ENCODE results near the gene LMTK2.
"Not testable (repeated sequence)": the region's sequence is repeated elsewhere in the genome, so short reads cannot be mapped to it uniquely, and the experiment has no call there.

The LMTK2 gene

DNA sequence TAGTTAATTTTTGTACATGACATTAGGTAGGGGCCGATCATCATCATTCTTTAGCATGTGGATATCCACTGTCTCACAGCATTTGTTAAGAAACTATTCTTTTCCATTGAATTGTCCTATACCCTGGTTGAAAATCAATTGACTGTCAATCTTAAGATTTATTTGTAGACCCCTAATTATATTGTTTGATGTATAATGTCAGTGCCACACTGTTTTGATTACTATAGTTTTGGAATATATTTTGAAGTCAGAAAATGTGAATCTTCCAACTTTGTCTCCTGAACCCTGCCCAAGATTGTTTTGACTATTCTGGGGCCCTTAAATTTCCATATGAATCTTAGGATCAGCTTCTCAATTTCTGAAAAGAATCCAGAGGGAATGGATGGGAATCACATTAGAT is 6.6 kb upstream of the LMTK2 start:
- no peak overlapping the region for H3K4me3 ChIP-seq (ENCODE audit: low read depth, low read length)
- DNase-seq (ENCODE audit: low read depth) = no peak

DNA sequence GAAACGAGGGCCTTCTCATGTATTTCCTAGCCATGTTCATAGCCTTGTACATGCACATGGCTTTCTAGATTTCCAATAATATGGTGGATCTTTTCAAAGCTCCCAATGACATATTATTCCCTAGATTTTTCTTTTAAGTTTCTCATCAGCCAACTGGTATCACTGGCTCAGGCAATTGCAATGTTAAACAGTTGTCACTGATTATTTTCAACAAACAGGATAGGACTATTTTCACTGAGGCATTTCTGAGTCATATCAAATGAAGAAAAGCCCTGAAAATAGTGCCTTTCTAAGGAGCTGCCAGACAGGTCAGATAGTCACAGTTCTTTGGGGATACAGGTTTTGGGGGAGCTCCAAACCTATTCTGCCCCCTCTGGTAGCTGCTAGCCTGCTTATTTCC is 4.5 kb upstream of the LMTK2 start:
- no peak for DNase-seq (ENCODE audit: low read depth)
- H3K4me3 ChIP-seq (ENCODE audit: low read depth, low read length) = no peak overlapping the region

DNA sequence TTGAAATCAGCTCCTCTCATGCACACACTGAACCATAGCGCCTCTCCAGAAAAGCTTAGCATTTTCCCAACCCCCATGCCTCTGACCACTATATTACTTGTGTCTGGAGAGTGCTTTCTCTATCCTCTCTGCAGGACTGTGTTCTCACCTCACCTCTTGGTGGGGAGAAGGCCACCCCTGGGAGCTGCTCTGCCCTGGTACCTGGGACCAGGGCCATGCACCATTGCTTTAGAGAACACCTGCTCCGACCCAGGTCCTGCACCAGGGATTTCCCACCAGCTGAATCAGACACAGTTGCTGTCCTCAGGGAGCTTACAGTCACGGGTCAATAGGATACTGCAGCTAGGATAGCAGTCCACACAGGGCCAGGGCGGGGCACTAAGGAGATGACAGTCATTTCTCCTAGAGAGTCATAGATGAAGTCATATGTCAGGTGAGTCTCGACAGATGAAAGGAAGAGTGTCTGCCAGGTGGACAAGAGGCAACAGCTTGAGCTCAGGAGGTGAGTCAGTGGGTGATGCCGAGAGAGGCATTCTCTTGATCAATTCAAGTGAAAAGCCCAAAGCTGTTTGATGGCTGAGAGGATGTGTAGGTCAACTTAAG is 619 bp upstream of the LMTK2 start:
- H3K4me3 ChIP-seq (ENCODE audit: low read depth, low read length) = no peak overlapping the region
- DNase-seq (ENCODE audit: low read depth) = no peak

DNA sequence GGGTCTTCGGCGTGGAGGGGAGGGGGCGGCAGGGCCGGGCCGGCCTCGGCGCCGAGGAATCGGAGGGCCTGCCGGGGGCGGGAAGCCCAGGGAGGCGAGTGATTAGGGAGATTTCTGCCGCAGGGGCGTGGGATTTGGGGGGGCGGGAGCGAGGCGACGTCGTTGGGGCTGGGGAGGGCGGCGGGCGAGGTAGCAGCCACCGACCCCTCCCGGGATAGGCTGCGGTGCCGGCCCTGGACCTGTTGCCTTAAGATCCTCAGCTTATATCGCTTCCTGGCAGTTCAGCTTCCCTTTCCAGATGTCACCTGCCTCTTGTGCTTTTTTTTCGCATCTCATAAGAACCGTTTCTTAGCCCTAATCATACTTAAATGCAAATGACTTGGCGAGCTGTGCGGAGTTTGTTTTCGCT is 655 bp downstream of the LMTK2 start:
- no peak for DNase-seq (ENCODE audit: low read depth)
- H3K4me3 ChIP-seq (ENCODE audit: low read depth, low read length) = peak overlapping the region; percentile 88

DNA sequence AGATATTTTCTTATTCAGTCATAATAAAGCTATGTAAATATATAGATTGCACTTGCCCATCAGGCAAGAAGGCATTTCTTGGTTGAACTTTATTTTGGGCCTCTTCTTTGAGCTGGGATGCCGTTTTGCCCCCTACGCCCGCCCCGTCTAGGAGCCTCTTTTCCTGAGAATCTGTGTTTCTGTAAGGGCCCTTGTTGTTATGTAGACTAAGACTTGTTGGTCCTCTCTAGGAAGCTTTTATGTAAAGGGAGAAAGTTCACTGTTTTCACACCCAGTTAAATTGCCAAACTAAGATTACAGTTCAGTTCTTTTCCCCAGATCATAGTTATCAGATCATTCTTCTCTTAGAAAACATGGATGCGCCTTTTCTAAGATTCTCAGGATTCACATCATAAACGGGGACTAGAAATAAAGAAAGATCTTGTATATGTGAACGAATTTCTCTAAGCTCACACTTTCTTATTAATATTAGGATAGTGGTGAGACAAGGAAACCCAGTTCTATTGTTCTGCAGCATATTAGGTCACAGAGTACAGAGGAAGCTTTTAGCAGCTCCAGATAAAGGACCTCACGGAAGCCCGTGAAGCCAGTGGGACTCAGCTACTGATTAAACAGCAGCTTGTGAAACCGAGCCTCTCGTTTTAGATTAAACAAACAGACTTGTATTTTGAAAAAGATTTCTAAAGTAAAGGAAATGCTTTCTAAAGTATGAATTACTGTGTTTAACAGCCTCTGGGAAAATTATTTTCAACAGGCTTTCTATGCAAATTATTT is 3.8 kb downstream of the LMTK2 start:
- DNase-seq (ENCODE audit: low read depth) = no peak
- H3K4me3 ChIP-seq (ENCODE audit: low read depth, low read length) = no peak overlapping the region

DNA sequence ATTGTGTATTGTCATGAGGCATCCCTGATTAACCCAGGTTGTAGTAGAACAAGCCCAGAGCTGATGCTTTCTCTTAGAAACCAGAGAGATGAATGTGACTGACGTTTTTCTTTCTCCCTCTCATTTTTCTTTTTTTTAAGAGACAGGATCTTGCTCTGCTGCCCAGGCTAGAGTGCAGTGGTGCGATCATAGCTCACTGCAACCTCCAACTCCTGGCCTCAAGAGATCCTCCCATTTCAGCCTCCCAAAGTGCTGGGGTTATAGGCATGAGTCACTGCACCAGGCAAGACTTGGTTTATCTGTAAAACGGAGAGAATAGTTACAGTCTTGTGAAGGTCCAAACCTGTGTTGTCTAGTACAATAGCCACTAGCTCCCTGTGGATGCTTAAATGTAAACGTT is 5.4 kb downstream of the LMTK2 start:
- no peak for DNase-seq (ENCODE audit: low read depth)

DNA sequence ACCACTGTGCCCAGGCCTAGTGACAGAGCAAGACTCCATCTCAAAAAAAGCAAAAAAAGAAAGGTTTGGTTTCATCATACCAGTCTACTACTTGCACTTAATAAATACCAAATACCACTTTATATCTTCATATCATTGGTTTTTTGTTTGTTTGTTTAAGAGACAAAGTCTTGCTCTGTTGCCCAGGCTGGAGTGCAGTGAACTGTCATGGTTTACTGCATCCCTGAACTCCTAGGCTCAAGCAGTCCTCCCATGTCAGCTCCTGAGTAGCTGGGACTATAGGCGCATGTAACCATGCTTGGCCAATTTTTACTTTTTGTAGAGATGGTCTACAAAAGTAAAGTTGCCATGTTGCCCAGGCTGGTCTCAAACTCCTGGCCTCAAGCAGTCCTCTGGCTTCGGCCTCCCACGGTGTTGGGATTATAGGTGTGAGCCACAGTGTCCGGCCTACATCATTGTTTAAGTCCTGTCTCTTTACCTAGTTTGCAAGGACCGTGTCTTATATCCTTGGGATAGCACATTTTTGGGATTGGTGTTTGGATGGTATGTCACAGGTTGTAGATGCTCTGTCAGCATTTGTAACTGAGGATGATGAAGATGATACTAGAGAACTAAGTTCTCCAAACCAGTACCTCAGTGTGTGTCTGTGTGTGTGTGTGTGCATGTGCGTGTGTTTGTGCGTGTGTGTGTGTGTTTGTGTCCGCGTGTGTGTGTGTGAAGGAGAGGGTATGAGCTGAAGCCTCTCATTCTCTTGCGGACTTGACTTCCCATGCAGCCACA is 9.3 kb downstream of the LMTK2 start:
- DNase-seq (ENCODE audit: low read depth) = no peak
- no peak overlapping the region for H3K4me3 ChIP-seq (ENCODE audit: low read depth, low read length)

More for the DNA sequence above, 5.4 kb downstream of the LMTK2 start:
- H3K4me3 ChIP-seq (ENCODE audit: low read depth, low read length) = no peak overlapping the region

DNA sequence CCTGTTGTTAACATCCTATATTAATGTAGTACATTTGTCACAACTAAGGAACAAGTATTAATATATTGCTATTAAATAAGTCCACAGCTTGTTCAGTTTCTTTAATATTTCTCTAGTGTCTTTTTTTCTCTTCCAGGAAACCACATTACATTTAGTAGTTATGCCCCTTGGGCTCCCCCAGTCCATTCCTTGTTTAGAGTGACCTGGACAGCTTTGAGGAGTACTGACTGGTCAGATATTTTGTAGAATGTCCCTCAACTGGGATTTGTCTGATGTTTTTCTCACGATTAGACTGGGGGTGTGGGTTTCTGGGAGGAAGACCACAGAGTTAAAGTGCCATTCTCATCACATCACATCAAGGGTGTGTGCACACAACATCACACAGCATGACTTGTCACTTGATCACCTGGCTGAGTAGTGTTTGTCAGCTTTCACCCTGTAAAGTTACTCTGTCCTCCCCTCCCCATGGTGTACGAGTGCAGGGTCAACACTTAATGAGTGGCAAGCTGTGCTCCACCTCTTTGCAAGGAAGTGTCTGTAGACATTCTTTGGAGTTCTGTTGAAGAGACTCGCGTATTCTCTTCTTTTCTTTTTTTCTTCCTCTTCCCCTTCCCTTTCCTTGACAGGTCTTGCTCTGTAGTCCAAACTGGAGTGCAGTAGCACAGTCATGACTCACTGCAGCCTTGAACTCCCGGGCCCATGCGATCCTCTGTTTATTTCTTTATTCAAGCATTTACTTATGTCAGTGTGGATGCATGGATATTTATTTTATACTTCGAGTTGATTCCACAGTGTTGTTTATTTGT is 10.2 kb downstream of the LMTK2 start:
- no peak for DNase-seq (ENCODE audit: low read depth)
- H3K4me3 ChIP-seq (ENCODE audit: low read depth, low read length) = no peak overlapping the region

DNA sequence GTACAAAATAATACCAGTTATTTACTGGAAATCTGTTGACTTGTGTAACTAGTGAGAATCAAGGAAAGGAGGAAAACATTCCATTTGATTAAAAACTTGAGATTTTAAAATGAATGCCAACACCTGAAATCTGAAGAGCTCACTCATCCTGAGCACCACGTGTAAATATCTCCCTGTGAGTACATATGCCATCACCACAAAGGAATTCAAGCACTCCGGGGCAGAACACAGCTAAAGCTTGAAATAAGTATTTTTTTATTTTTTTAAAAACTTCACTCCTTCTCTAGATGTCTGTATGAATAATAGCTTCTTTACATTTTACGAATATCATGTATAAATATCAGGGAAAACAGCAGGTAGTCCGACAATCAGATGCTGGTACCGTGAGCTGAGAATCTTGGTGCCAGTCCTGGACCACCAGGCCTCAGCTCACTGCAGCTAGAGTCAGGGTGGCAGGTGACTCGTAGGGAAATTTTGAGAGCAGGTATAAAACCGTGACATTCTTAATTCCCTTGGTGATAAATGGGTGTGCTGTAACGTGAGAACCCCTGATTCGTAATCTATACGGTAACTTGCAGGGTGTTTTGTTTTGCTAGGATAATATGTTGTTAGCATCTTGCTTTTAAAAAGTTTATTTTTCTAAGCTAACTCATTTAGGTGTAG is 12.7 kb downstream of the LMTK2 start:
- no peak for DNase-seq (ENCODE audit: low read depth)
- no peak overlapping the region for H3K4me3 ChIP-seq (ENCODE audit: low read depth, low read length)

DNA sequence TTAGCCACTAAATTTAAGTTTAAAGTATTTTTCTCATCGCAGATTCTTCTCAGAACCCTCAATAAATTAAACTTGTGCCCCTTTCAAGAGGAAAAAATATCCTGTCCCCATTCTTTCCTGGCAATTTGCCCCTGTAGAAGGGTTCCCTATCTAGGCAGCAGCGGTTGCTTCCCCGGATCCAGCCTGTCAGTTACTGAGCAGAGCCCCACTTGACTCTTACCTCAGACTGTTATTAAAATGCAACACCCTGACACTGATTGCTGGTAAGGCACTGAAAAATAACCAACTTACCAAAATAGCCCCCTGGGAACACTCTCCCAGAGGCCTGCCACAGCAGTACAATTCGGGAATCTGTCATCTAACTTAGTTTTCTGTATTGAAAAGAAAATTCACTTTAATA is 13.9 kb downstream of the LMTK2 start:
- DNase-seq (ENCODE audit: low read depth) = no peak
- no peak overlapping the region for H3K4me3 ChIP-seq (ENCODE audit: low read depth, low read length)

DNA sequence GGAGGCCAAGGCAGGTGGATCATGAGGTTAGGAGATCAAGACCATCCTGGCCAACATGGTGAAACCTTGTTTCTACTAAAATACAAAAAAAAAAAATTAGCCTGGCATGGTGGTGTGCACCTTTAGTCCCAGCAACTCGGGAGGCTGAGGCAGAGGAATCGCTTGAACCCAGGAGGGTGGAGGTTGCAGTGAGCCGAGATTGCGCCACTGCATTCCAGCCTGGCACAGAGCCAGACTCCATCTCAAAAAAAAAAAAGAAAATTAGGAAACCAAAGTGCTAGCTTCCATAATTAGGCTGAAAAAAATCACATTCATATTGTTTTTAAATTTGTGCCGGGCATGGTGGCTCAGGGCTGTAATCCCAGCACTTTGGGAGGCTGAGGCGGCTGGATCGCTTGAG is 14.7 kb downstream of the LMTK2 start:
- not testable (repeated sequence) for DNase-seq (ENCODE audit: low read depth); H3K4me3 ChIP-seq (ENCODE audit: low read depth, low read length)

DNA sequence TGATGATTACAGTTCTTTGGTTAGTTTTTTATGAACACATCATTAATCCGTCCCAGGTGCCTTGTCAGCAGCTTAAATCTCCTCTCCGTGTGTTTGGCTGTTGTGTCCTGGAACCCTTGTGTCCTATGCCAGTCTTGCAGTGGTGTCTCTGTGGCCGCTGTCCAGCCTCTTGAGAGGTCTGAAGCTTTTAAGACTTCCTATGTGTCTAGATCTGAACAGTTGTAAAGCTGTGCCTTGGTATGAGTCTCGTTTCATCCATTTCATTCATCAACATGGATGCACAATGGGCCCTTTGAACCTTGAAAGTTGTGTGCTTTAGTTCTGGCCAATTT is 16.7 kb downstream of the LMTK2 start:
- no peak for DNase-seq (ENCODE audit: low read depth)
- H3K4me3 ChIP-seq (ENCODE audit: low read depth, low read length) = no peak overlapping the region

DNA sequence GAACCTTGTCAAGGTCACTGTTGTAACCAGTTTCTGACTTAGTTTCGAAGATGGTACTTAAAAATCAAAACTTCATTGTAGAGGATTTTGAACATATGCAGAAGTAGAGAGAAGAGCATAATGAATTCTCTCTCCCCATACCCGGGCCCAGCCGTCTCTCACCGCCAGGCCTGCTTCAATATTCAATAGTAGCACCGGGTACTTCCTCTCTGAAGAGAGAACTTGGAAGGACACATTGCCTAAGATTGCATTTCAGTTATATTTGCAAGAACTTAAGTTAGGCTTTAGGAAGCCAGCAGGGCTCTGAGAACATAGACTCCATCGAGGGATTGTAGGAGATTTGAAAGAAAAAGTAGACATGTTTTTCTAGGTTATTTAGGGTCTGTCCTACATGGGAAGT is 19.1 kb downstream of the LMTK2 start:
- no peak for DNase-seq (ENCODE audit: low read depth)
- no peak overlapping the region for H3K4me3 ChIP-seq (ENCODE audit: low read depth, low read length)

DNA sequence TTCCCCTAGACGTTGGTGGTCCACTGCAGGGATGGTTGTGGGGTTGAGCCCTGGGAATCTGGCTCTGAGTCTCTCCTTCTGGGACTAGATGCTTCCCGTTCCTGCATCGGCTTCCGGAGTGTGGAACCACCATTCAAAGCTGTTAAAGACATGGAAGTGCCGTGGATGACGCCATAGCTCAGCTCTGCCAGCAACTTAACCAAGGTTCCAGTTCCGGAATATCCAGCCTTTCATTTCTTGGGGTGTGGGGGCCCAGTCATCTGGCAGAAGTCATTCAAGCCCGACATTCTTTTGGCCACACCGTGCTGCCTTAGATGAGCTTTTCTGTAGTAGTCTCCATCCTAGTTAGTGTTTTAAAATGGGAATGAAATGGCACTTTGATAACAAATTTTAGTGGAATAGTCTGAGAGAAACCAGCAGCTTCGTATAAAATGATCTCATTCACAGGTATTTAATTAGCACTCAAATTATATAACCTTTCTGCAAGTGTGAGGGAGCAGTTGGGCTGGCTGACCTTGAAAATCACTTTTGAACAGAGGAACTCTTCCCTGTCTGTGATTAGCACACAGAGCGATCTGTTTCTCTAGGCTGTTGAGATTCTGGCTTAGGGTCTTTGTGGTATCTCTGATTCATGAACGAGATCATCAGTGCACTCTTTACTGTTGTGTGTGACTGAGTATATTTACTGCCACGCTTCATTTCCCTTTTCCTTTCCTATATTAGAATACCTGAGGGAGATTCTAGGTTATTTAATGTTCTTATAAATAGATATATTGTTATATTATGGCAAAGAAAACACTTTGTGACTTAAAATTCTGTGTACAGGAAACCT is 19.9 kb downstream of the LMTK2 start:
- H3K4me3 ChIP-seq (ENCODE audit: low read depth, low read length) = no peak overlapping the region
- no peak for DNase-seq (ENCODE audit: low read depth)

DNA sequence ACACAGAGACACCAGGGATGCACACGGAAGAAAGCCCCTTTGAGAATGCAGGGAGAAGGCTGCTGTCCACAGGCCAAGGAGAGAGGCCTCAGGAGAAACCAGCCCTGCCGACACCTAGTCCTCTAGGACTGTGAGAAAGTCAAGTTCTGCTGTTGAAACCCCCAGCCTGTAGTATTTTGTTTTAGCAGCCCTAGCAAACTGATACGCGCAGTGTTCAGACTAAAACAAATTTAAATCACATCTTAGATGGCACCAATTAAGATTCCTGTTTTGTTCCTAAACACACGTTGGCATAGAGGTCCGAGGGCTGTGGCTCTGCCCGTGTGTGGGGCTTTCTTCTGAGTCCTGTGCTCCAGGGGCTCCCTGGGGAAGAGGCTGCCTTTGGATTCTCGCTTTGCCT is 21.7 kb downstream of the LMTK2 start:
- no peak overlapping the region for H3K4me3 ChIP-seq (ENCODE audit: low read depth, low read length)
- DNase-seq (ENCODE audit: low read depth) = no peak

DNA sequence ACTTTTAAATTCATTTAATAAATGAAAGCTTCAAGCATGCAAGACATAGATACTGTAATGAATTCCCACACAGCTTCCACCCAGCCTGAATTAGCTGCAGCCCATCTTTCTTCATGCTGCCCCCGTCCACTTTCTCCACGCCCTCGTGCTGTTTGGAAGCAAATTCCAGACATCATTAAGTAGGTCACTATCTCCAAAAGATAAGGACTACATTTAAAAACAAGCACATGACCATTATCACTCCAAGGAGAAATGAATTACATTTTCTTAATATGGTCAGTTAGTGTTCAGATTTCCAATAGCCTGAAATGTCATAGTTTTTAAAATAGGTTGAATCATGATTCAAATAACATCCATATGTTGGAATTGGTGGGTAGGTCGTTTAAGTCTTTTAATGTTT is 24.3 kb downstream of the LMTK2 start:
- no peak for DNase-seq (ENCODE audit: low read depth)
- no peak overlapping the region for H3K4me3 ChIP-seq (ENCODE audit: low read depth, low read length)

DNA sequence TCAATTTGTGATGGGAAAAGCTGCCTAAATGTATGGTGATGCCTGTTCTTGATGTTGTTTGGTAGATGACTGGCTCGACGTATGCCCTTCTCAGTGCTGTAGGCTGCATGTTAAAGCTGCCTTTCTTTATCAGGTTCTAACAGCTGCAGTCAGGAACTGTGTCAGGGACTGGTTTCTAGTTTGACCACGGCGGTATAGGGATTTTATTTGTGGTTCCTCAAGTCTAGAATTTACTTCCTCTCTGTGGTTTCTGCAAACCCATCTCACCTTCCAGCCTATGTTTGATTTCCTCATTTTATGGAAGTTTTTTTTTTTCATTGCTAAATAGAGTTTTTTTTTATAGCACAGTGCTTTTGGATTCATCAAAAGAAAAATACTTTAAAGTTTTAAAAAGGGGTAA is 26.5 kb downstream of the LMTK2 start:
- DNase-seq (ENCODE audit: low read depth) = no peak
- no peak overlapping the region for H3K4me3 ChIP-seq (ENCODE audit: low read depth, low read length)

DNA sequence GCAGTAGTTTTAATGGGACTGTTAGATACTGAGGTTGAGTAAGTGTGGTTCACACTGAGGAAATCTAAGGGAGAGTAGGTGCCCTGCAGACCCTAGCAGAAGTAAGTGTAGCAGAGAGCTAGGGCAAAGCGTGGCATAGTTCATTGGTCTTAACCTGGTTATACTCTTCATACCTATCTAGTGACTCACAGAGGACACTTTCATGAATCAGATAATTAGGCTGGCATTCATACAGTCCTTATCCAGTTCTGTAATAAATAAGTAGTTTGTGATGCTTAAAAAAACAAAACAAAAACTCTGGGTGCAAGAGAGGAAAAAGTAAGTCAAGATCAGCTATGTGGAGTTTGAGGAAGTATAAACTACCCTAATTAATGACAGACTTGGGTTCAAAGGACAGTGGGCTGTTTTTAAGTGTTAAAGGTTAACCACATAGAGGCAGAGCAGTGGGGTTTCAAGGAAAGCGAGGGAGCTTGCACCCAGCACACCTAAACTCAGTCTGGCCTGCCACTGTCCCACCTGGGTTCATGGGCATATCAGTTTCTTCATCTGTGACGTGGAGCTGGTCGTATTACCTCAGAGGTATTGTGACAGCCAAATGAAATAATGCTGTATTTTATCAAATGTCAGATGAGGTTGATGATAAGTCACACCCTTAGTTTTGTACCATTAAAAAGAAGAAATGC is 27.1 kb downstream of the LMTK2 start:
- DNase-seq (ENCODE audit: low read depth) = no peak
- H3K4me3 ChIP-seq (ENCODE audit: low read depth, low read length) = no peak overlapping the region
